ENCODE results near the gene CEP41. TPM values are rescaled to one million over a fixed set of nuclear protein-coding genes. Genes with fewer than 3 reads are reported as not detected.

Gene CEP41
- total RNA-seq, 2 donors from 2014 or later: 8.7 to 9.0 TPM

DNA sequence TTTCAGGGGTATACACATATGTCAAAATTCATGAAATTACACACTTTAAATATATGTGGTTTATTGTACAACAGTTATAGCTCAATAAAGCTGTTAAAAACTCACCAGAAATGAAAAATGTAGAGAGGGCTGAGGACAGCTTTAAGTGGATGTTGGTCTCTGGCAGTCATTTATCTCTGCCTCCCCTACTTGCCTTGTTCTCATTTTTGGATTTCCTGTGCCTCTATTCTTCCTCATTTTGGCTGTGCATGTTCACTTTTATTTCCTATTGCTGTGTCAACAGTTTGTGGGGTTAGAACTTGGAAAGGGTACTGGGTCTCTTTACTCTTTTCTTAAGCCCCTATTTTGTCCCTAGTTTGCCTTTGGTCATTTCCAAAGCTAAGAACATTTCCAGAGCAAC is 32.5 kb upstream of the CEP41 start:
- TF ChIP-seq, protein P1, sequence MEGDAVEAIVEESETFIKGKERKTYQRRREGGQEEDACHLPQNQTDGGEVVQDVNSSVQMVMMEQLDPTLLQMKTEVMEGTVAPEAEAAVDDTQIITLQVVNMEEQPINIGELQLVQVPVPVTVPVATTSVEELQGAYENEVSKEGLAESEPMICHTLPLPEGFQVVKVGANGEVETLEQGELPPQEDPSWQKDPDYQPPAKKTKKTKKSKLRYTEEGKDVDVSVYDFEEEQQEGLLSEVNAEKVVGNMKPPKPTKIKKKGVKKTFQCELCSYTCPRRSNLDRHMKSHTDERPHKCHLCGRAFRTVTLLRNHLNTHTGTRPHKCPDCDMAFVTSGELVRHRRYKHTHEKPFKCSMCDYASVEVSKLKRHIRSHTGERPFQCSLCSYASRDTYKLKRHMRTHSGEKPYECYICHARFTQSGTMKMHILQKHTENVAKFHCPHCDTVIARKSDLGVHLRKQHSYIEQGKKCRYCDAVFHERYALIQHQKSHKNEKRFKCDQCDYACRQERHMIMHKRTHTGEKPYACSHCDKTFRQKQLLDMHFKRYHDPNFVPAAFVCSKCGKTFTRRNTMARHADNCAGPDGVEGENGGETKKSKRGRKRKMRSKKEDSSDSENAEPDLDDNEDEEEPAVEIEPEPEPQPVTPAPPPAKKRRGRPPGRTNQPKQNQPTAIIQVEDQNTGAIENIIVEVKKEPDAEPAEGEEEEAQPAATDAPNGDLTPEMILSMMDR (IDR thresholded peaks at IDR 0.05): no peak
- Histone ChIP-seq H3K27me3 (replicated peaks; ENCODE audit: insufficient read depth) (no peaks in the 10 kb centered on the region), H3K9me3 (peaks cover 3% of the 10 kb centered on the region), H3K27ac (no peak overlapping the region), H3K4me3 (no peak overlapping the region), H3K4me1 (ENCODE audit: control insufficient read depth in 1 of 2, low read depth in 2 of 2) (no peaks in the 10 kb centered on the region), H3K36me3 (no peaks in the 10 kb centered on the region)
- ATAC-seq (ENCODE audit: insufficient number of reproducible peaks, low FRiP score, low read depth): no peak
- DNase-seq (ENCODE audit: low spot score): no peak

DNA sequence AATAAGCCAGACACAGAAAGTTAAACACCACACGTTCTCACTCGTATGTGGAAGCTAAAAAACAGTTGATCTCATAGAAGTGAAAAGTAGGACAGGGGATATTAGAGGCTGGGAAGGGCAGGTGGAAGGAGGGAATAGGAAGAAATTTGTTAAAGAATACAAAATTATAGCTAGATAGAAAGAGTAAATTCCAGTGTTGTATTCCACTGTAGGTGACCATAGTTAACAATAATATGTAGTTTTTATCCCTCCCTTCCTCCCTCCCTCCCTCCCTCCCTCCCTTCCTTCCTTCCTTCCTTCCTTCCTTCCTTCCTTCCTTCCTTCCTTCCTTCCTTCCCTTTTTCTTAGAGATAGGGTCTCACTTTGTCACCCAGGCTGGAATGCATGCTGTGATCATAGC is 31.2 kb upstream of the CEP41 start:
- Histone ChIP-seq H3K4me3 (no peak overlapping the region), H3K9me3 (no peaks in the 10 kb centered on the region), H3K4me1 (ENCODE audit: control insufficient read depth in 1 of 2, low read depth in 2 of 2) (no peaks in the 10 kb centered on the region), H3K36me3 (no peaks in the 10 kb centered on the region), H3K27me3 (replicated peaks; ENCODE audit: insufficient read depth) (no peaks in the 10 kb centered on the region), H3K27ac (no peak overlapping the region)
- TF ChIP-seq, protein P1 (IDR thresholded peaks at IDR 0.05): no peak
- DNase-seq (ENCODE audit: low spot score): no peak
- ATAC-seq (ENCODE audit: insufficient number of reproducible peaks, low FRiP score, low read depth): no peak

DNA sequence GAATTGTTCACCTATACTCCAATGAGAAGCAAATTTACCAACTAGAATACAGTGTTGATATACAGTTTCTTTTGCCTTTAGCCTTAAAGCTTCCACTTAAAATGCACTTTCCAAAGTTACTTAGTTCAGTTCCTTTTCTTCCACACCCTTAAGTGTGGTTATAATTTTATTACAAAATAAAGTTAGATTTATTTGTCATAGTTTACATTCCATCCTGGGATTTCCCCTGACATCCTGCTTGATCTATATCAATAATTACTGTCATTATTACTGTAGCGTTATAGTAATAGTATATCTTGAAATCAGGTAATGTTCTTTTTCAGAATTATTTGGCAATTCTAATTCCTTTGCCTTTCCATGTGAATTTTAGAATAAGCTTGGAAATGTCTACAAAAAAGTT is 27.8 kb upstream of the CEP41 start:
- Histone ChIP-seq H3K4me3 (no peak overlapping the region), H3K4me1 (ENCODE audit: control insufficient read depth in 1 of 2, low read depth in 2 of 2) (no peaks in the 10 kb centered on the region)
- no peak for ATAC-seq (ENCODE audit: insufficient number of reproducible peaks, low FRiP score, low read depth)

DNA sequence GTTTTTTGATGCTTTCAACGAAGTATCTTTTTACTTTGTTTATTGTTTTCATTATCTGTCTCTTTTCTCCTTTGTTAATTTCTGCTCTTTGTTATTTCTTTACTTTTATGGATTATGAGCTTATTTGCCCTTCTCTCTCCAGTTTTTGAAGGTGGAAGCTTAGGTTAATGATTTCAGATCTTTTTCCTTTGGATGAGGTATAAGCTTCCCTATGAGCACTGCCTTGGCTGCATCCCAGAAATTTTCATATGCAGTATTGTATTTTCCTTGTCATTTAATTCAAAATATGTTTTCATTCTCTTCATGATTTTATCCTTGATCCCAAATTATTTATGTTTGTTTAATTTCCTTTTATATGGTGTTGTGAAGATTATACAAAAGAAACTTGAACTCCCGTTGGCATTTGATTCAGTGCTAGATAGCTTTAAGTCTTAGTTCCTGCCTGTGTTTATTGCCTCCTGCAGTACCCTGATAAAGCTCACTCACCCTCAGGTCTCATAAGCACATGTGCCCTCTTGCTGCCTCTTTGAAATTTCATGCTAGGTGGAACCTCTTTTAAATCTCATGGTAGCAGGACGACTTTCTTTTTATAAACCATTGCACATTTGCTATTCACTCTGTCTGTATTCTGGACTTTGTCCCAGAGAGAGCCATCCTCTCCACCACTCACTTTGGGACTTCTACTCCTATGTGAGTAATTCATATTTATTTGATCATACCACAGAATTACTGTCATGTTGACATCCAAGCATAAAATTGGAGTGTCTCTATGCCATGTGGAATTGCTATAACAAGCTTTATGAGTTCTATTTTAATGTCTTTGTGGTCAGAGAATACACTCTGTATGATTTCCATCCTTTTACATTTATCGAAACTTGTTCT is 23.0 kb upstream of the CEP41 start:
- no peaks in the 10 kb centered on the region for H3K36me3 ChIP-seq
- no peaks in the 10 kb centered on the region for H3K27me3 ChIP-seq (replicated peaks; ENCODE audit: insufficient read depth)
- H3K4me1 ChIP-seq (ENCODE audit: control insufficient read depth in 1 of 2, low read depth in 2 of 2): no peaks in the 10 kb centered on the region
- TF ChIP-seq, protein P1 (IDR thresholded peaks at IDR 0.05): no peak
- no peak overlapping the region for H3K4me3 ChIP-seq
- DNase-seq (ENCODE audit: low spot score): no peak
- H3K27ac ChIP-seq: no peak overlapping the region
- H3K9me3 ChIP-seq: no peaks in the 10 kb centered on the region
- no peak for ATAC-seq (ENCODE audit: insufficient number of reproducible peaks, low FRiP score, low read depth)

More for the DNA sequence above, 27.8 kb upstream of the CEP41 start:
- no peak overlapping the region for H3K27ac ChIP-seq
- no peak for DNase-seq (ENCODE audit: low spot score)
- TF ChIP-seq, protein P1 (IDR thresholded peaks at IDR 0.05): no peak
- no peaks in the 10 kb centered on the region for H3K36me3 ChIP-seq
- H3K27me3 ChIP-seq (replicated peaks; ENCODE audit: insufficient read depth): no peaks in the 10 kb centered on the region
- no peaks in the 10 kb centered on the region for H3K9me3 ChIP-seq

DNA sequence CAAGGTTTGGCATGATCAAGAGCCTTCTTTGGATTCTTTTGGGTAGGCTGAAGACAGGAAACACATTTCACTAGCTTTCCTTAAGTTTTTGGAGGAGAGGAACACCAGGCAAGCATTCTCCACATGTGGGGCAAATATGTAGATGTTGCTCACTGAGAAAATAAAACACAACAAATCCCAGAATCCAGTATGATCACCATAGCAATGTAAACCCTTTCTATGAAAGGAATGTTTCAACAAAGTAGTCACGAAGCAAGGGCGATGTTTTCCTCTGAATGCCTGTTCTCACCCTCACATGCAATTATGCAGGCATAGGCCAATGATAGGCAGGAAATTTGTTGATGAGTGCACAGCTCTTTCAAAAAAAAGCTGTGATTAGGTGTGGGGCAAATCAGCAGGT is 20.5 kb upstream of the CEP41 start:
- no peak for DNase-seq (ENCODE audit: low spot score)
- Histone ChIP-seq H3K4me3 (no peak overlapping the region), H3K27me3 (replicated peaks; ENCODE audit: insufficient read depth) (no peaks in the 10 kb centered on the region), H3K4me1 (ENCODE audit: control insufficient read depth in 1 of 2, low read depth in 2 of 2) (no peaks in the 10 kb centered on the region), H3K27ac (no peak overlapping the region), H3K36me3 (no peaks in the 10 kb centered on the region), H3K9me3 (no peaks in the 10 kb centered on the region)
- ATAC-seq (ENCODE audit: insufficient number of reproducible peaks, low FRiP score, low read depth): no peak
- TF ChIP-seq, protein P1 (IDR thresholded peaks at IDR 0.05): no peak

All from thoracic aorta (tissue), 2 donors.